Prostate gland (tissue), 2 donors: ENCODE measurements around the gene RTEL1. TPM values are rescaled to one million over a fixed set of nuclear protein-coding genes. Genes with fewer than 3 reads are reported as not detected.

ENCODE experiments used
- DNase-seq: peaks from one replicate; pipeline ENCODE4 v3.0.0-alpha.2; 2019; ENCODE audit warnings: low spot score
- H3K27ac ChIP-seq, 2 donors: fragments of 200-600 bp; sonication (generic); 2 replicates each; pipeline ENCODE4 v1.5.1; 2017 to 2019
- H3K27me3 ChIP-seq: fragments of 200-600 bp; sonication (generic); replicated peaks from 2 replicates; pipeline ENCODE4 v1.5.1; 2019; ENCODE audit not compliant: insufficient read depth
- H3K36me3 ChIP-seq, 2 donors: fragments of 200-600 bp; sonication (generic); 1 replicate in 1 of 2; 2 replicates in 1 of 2; pipeline versions ENCODE4 v1.5.1 to v1.8.1; 2017 to 2019
- H3K4me1 ChIP-seq: fragments of 200-600 bp; sonication (generic); replicated peaks from 2 replicates; pipeline ENCODE4 v1.5.1; 2019
- H3K4me3 ChIP-seq, 2 donors: fragments of 200-600 bp; sonication (generic); 2 replicates each; pipeline ENCODE4 v1.5.1; 2017 to 2019
- H3K9me3 ChIP-seq: fragments of 200-600 bp; sonication (generic); 2 replicates; pipeline ENCODE4 v1.5.1; 2017
- POLR2A ChIP-seq: fragments of 450-650 bp; IDR thresholded peaks from one replicate; pipeline ENCODE4 v1.6.1; 2016; ENCODE audit warnings: antibody characterized with exemption, mild to moderate bottlenecking
- POLR2AphosphoS5 ChIP-seq: sonication (generic); formaldehyde crosslinking; IDR thresholded peaks from one replicate; pipeline ENCODE4 v1.6.1; 2017; ENCODE audit warnings: antibody characterized with exemption
- WGBS: methylation state at CpG from one replicate; pipeline ENCODE4 v1.1.5; 2018; 5-methylcytosine and 5-hydroxymethylcytosine counted together
- intact Hi-C: fragments of 100-400 bp; cut with DNase I; formaldehyde crosslinking; loops from one replicate; pipeline ENCODE4 v1.14.2; 2022
- total RNA-seq, 2 donors: library from RNA; depleted of rRNA; stranded (reverse); fragments of >200 nt; gene quantifications; one replicate each; pipeline ENCODE4 v1.1.0, GENCODE V29; 2016
- TF ChIP-seq, protein P1 (sequence below), 4 experiments: fragments of 200-600 bp in 2 of 4; fragments of 450-650 bp in 2 of 4; sonication (generic) in 2 of 4; IDR thresholded peaks; 1 replicate in 3 of 4; 2 replicates in 1 of 4; pipeline ENCODE4 v1.5.1; 2016 to 2019; ENCODE audit warnings: antibody characterized with exemption in 4 of 4, mild to moderate bottlenecking in 2 of 4, moderate library complexity in 2 of 4

RTEL1 gene
- total RNA-seq, 2 donors from 2014 or later, result 21.8 to 42.6 TPM

- no peak for DNase-seq
- Histone ChIP-seq H3K4me3 (no peak overlapping the region), H3K27me3 (no peaks in the 10 kb centered on the region), H3K4me1 (no peaks in the 10 kb centered on the region), H3K9me3 (no peaks in the 10 kb centered on the region), H3K27ac (no peak overlapping the region), H3K36me3 (peaks cover 0 to 13% of the 10 kb centered on the region in 2 donors)
- intact Hi-C loops, result no loop called here
- TF ChIP-seq POLR2A (no peak), POLR2AphosphoS5 (no peak)
- TF ChIP-seq, protein P1, sequence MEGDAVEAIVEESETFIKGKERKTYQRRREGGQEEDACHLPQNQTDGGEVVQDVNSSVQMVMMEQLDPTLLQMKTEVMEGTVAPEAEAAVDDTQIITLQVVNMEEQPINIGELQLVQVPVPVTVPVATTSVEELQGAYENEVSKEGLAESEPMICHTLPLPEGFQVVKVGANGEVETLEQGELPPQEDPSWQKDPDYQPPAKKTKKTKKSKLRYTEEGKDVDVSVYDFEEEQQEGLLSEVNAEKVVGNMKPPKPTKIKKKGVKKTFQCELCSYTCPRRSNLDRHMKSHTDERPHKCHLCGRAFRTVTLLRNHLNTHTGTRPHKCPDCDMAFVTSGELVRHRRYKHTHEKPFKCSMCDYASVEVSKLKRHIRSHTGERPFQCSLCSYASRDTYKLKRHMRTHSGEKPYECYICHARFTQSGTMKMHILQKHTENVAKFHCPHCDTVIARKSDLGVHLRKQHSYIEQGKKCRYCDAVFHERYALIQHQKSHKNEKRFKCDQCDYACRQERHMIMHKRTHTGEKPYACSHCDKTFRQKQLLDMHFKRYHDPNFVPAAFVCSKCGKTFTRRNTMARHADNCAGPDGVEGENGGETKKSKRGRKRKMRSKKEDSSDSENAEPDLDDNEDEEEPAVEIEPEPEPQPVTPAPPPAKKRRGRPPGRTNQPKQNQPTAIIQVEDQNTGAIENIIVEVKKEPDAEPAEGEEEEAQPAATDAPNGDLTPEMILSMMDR (IDR thresholded peaks at IDR 0.05), result no peak
- 97% methylated on average over 16 of the region's 16 CpGs for WGBS
Observed at GRCh38 chr20:63619086-63619485, 39.0 kb upstream of the RTEL1 start.

DNA sequence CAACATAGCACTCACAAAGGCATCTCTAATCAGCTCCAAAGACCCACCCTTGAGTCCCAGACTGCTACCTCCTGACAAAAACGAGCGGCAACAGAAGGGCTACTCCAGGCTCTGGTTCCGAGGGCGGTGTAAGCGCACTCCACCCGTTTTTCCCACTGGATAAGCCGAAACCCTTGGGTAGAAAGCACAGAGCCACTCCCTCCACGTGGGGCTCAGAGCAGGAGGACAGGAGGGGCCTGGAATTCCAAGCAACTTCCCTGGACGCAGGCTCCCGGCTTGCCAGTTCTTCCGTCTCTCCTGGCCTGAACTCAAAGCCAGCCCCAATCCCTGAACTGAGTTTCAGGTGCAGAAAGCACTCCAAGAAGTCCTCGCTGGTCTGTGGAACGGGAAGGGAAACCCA, 38.6 kb upstream of the RTEL1 start:
- DNase-seq, result no peak
- Histone ChIP-seq H3K4me1 (no peaks in the 10 kb centered on the region), H3K4me3 (no peak overlapping the region), H3K36me3 (peaks cover 0 to 13% of the 10 kb centered on the region in 2 donors), H3K27me3 (no peaks in the 10 kb centered on the region), H3K27ac (no peak overlapping the region), H3K9me3 (no peaks in the 10 kb centered on the region)
- TF ChIP-seq POLR2A (no peak), POLR2AphosphoS5 (no peak)
- TF ChIP-seq, protein P1 (IDR thresholded peaks at IDR 0.05), result no peak
- intact Hi-C loops, result no loop called here
- WGBS, result 75% methylated on average over 13 of the region's 13 CpGs

- peak overlapping the region in 1 of 2 donors; percentile 6 for H3K27ac ChIP-seq
Observed at GRCh38 chr20:63620991-63621390, 37.1 kb upstream of the RTEL1 start.

GRCh38 chr20:63622096-63622495, 36.0 kb upstream of the RTEL1 start:
- WGBS, result 91% methylated on average over 4 of the region's 4 CpGs
- no peaks in the 10 kb centered on the region for H3K27me3 ChIP-seq
- H3K36me3 ChIP-seq, result peaks cover 0 to 10% of the 10 kb centered on the region in 2 donors
- no peaks in the 10 kb centered on the region for H3K4me1 ChIP-seq
- no peaks in the 10 kb centered on the region for H3K9me3 ChIP-seq
- DNase-seq, result no peak
- TF ChIP-seq, protein P1 (IDR thresholded peaks at IDR 0.05), result no peak
- TF ChIP-seq POLR2A, result no peak
- TF ChIP-seq POLR2AphosphoS5, result no peak
- no peak overlapping the region for H3K4me3 ChIP-seq
- intact Hi-C loops, result loop anchor here (10.0 kb wide), 1 partner anchor 343 kb away; the partner anchor contains the start of gene ZNF512B
- no peak overlapping the region for H3K27ac ChIP-seq

More at GRCh38 chr20:63620991-63621390, 37.1 kb upstream of the RTEL1 start:
- Histone ChIP-seq H3K9me3 (no peaks in the 10 kb centered on the region), H3K4me1 (no peaks in the 10 kb centered on the region), H3K4me3 (no peak overlapping the region), H3K27me3 (no peaks in the 10 kb centered on the region), H3K36me3 (peaks cover 0 to 13% of the 10 kb centered on the region in 2 donors)
- 71% methylated on average over 8 of the region's 8 CpGs for whole genome bisulfite sequencing
- TF ChIP-seq, protein P1 (IDR thresholded peaks at IDR 0.05), result no peak
- intact Hi-C loops, result loop anchor here (10.0 kb wide), 1 partner anchor 344 kb away; the partner anchor contains the start of gene ZNF512B
- no peak for DNase-seq

DNA sequence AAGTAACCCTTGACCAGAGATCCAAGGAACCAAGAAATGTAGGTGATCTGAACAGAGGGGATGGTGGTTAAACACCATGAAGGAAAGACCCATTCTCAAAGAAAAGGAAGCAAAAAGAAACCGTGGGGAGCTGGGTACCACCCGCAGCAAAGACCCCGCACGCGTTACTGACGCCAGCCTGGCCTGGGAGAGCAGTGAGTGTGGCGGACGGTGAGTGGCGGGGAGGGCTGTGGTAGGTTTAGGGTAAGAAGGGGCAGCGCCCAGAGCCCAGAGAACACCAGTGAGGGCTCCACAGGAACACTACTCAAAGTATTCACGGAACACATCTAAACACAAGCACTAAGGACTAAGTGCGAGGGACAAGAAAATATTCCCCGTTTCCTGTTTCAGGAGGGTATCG, 35.4 kb upstream of the RTEL1 start:
- intact Hi-C loops, result loop anchor here (10.0 kb wide), 1 partner anchor 342 kb away; the partner anchor contains the start of gene ZNF512B
- no peaks in the 10 kb centered on the region for H3K4me1 ChIP-seq
- no peak overlapping the region for H3K4me3 ChIP-seq
- H3K36me3 ChIP-seq, result peaks cover 0 to 4% of the 10 kb centered on the region in 2 donors
- no peaks in the 10 kb centered on the region for H3K9me3 ChIP-seq
- no peak for DNase-seq
- WGBS, result 95% methylated on average over 14 of the region's 14 CpGs
- H3K27me3 ChIP-seq, result no peaks in the 10 kb centered on the region
- no peak overlapping the region for H3K27ac ChIP-seq
- no peak for TF ChIP-seq POLR2AphosphoS5
- TF ChIP-seq POLR2A, result no peak
- TF ChIP-seq, protein P1 (IDR thresholded peaks at IDR 0.05), result no peak
